ENCODE measurements around the gene JUP. TPM values are rescaled to one million over a fixed set of nuclear protein-coding genes. Genes with fewer than 3 reads are reported as not detected.

JUP gene
- total RNA-seq, 4 donors from 2014 or later: 22.7 to 96.3 (median 57.6) TPM

DNA sequence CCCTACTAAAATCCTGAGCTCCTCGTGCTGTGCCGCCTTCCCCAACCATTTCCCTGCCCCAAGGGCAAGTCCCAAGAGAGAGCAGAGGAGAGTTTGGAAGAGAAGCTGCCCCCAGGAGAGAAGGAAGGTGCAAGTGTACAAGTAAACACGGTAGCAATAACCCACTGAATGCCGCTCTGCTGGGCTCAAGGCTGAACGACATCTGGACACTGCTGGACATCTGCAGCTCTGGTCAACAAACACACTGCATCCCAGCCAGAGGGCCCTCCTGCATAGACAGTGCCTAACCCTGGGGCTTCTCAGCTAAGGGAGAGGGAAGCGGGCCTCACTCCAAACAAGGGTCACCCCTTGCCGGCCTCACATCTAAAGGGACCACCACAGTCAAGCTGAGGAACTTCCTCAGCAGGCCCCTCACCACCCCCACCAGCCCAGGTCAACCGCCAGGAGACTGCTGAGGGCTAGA, 12.7 kb downstream of the JUP start:
- TF ChIP-seq, protein P1, sequence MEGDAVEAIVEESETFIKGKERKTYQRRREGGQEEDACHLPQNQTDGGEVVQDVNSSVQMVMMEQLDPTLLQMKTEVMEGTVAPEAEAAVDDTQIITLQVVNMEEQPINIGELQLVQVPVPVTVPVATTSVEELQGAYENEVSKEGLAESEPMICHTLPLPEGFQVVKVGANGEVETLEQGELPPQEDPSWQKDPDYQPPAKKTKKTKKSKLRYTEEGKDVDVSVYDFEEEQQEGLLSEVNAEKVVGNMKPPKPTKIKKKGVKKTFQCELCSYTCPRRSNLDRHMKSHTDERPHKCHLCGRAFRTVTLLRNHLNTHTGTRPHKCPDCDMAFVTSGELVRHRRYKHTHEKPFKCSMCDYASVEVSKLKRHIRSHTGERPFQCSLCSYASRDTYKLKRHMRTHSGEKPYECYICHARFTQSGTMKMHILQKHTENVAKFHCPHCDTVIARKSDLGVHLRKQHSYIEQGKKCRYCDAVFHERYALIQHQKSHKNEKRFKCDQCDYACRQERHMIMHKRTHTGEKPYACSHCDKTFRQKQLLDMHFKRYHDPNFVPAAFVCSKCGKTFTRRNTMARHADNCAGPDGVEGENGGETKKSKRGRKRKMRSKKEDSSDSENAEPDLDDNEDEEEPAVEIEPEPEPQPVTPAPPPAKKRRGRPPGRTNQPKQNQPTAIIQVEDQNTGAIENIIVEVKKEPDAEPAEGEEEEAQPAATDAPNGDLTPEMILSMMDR (IDR thresholded peaks at IDR 0.05; ENCODE audit: low read depth): no peak

DNA sequence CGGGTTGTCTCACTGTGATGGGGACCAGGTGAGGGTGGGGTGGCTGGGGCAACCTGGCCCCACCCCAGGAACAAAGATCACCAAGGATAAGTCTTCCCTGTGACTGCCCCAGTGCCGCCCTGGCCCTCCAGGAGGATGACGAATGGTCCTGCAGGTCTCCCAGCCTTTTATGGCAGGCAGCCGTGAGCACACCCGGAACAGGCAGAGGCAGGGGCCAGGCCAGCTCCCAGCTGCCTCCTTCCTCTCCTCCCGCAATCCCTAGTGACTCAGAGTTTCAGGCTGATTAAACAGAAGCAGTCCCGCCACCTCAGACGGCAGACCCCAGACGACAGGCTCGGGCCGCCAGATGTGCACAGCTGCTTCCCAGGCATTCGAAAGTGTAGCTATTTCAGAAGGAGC, 13.3 kb downstream of the JUP start:
- TF ChIP-seq, protein P1 (IDR thresholded peaks at IDR 0.05; ENCODE audit: low read depth): no peak

DNA sequence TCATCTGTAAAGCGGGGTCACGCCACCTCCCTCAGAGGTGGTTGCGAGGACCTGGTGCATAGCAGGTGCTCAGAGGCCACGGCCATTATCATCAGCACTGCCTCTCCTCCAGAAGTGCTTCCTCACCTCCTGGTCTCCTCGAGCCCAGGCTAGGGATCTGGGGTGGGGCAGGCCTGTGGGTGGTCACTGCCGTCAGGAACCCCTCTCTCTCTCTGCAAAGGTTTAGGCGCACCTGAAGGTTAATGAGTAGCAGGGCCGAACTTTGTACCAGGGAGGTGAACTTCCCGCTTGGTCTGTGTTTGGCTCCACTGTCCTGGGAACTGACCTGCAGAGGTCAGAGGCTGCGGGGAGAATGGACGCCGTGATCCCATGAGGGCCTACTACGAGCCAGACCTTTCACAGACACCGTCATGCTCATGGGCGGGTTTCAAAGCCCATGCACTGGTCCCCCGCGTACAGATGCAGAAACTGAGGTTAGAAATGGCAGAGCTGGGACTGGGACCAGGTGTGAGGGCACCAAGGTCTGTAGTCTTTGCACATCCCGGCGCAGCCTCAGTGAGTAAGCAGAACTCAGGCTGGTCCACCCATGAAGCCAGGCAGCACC, 13.8 kb downstream of the JUP start:
- TF ChIP-seq, protein P1 (IDR thresholded peaks at IDR 0.05; ENCODE audit: low read depth): no peak

DNA sequence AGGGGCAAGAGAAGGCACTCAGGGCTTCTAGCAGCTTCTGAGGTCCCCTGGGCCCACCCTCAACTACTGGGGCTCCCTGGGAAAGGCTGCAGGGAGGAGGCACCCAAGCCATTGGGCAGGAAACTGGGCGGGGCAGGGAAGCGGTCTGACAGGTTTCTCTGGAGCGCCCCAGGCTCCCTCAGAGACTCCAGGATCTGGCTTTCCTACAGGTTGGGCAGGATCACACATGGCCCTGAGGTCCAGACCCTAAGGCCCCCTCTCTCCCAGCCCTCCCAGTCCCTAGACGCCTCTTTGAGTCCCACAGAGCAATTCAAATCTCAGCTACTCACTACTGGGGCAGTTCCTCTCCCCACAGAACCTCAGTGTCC, 14.3 kb downstream of the JUP start:
- TF ChIP-seq, protein P1 (IDR thresholded peaks at IDR 0.05; ENCODE audit: low read depth): no peak

DNA sequence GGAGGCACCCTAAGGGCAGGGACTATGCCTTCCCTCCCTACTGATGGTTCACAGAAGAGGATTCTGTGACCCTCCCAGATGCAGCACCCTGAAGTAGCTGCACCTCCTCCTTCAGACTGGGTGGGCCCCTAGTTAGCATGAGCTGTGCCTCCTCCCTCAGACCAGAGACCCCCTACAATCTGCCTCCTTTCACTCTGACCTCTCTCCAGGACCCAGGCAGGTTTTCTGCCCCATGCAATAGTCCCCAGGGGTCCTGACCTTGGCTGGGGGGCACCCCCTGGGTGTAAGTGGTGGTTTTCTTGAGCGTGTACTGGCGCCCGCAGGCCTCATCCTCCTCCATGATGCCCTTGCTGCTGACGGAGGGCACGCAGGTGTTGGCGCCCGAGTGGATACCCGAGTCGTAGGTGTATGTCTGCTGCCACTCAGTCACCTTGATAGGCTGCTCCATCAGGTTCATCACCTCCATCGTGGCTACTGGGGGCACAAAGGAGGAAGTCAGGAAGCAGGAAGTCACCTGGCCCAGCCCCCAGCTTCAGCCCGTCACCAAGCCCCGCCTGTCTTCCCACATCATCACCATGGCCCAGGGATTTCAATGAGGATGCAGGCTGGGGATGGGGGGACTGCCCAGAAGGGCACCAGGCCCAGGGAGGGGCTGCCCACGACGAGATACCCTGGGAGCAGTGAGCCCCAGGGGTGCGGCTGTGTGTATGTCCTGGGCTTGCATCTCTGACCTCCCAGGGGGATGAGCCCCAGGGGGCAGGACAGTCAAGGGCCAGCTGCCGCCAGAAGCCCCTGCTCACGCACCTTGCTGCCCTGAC, 14.9 kb downstream of the JUP start:
- TF ChIP-seq, protein P1 (IDR thresholded peaks at IDR 0.05; ENCODE audit: low read depth): no peak

DNA sequence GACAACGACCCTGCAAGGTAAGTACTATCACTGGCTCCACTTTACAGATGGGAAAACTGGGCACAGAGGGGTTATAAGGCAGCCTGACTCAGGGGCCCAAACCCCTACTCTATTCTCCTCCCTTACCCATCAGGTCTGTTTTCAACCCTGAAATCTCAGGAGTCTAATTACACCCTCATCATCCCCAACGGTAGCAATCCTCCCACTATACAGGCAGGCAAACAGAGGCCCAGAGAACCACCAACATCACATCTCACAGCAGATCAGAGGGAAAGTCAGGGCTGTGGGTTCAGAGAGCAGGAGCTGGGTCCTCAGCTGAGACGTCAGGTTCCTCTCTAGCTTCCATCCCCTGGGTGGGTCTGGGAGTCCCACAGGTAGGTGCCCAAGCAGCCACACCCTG, 16.5 kb downstream of the JUP start:
- TF ChIP-seq, protein P1 (IDR thresholded peaks at IDR 0.05; ENCODE audit: low read depth): no peak

DNA sequence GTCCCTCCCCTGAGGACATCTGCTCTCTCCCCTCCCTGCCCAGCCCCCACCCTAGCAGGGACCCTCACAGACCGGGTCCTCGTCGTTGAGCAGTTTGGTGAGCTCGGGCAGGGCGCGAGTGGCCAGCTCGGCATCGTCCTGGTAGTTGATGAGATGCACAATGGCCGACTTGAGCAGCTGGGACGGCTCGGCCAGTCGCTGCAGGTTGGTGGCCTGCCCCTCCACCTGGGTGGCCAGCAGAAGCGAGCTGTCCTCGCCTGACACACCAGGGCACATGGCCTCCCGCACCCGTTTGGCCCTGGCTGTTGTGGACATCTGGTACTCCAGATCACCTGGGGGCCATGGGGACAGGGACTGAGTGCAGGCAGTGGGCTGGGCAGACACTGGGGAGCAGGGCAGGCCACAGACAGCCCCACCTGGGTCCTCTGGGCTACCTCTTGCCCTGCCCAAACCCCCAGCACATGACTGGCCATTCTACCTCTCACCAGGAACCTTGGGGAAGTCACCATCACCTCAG, 17.1 kb downstream of the JUP start:
- TF ChIP-seq, protein P1 (IDR thresholded peaks at IDR 0.05; ENCODE audit: low read depth): no peak
